Liver (tissue), 9 donors: ENCODE measurements around the gene PRRC2A. TPM values are rescaled to one million over a fixed set of nuclear protein-coding genes. Genes with fewer than 3 reads are reported as not detected.

Source experiments
- DNase-seq: peaks from one replicate; pipeline ENCODE4 v3.0.0-alpha.2; 2017; ENCODE audit warnings: low spot score
- H3K27ac ChIP-seq, 2 donors: one replicate each; pipeline ENCODE4 v1.7.0; 2013; ENCODE audit warnings: inconsistent platforms in 2 of 2, low read length in 2 of 2, control low read depth in 1 of 2, low read depth in 1 of 2, mild to moderate bottlenecking in 1 of 2
- H3K27me3 ChIP-seq, 4 donors: one replicate each; pipeline versions ENCODE4 v1.6.1 to v1.7.0; 2013; ENCODE audit warnings: low read length in 3 of 4, inconsistent platforms in 1 of 4, mild to moderate bottlenecking in 1 of 4, moderate library complexity in 1 of 4; ENCODE audit not compliant: control insufficient read depth in 4 of 4, insufficient read depth in 4 of 4
- H3K36me3 ChIP-seq, 4 donors: one replicate each; pipeline versions ENCODE4 v1.6.1 to v1.7.0; 2013; ENCODE audit warnings: low read length in 3 of 4, mild to moderate bottlenecking in 3 of 4, low read depth in 1 of 4, moderate library complexity in 1 of 4; ENCODE audit not compliant: control insufficient read depth in 4 of 4, insufficient read depth in 3 of 4
- H3K4me1 ChIP-seq, 4 donors: one replicate each; pipeline versions ENCODE4 v1.6.1 to v1.7.0; 2013; ENCODE audit warnings: low read length in 3 of 4, mild to moderate bottlenecking in 3 of 4, moderate library complexity in 1 of 4; ENCODE audit not compliant: control insufficient read depth in 4 of 4, insufficient read depth in 4 of 4
- H3K4me3 ChIP-seq, 3 donors: one replicate each; pipeline versions ENCODE4 v1.6.1 to v1.7.0; 2013; ENCODE audit warnings: low read length in 3 of 3, control low read depth in 1 of 3, low read depth in 1 of 3, mild to moderate bottlenecking in 1 of 3
- H3K9ac ChIP-seq, 2 donors: one replicate each; pipeline ENCODE4 v1.7.0; 2013; ENCODE audit warnings: low read length in 2 of 2, mild to moderate bottlenecking in 2 of 2, moderate library complexity in 2 of 2, control low read depth in 1 of 2, low read depth in 1 of 2
- H3K9me3 ChIP-seq, 4 donors: one replicate each; pipeline versions ENCODE4 v1.6.1 to v1.7.0; 2013; ENCODE audit warnings: low read length in 3 of 4; ENCODE audit not compliant: control insufficient read depth in 4 of 4
- FOXA1 ChIP-seq: IDR thresholded peaks from 2 replicates; pipeline ENCODE4 v1.6.1; 2016; ENCODE audit warnings: antibody characterized with exemption
- FOXA2 ChIP-seq: IDR thresholded peaks from 2 replicates; pipeline ENCODE4 v1.6.1; 2016; ENCODE audit warnings: antibody characterized with exemption
- HNF4A ChIP-seq, 2 donors: conservative IDR thresholded peaks; 2 replicates each; pipeline ENCODE4 v1.6.1; 2016; ENCODE audit warnings: antibody characterized with exemption in 2 of 2, mild to moderate bottlenecking in 2 of 2
- TAF1 ChIP-seq: conservative IDR thresholded peaks from 2 replicates; pipeline ENCODE4 v1.6.1; 2016; ENCODE audit warnings: antibody characterized with exemption, mild to moderate bottlenecking
- WGBS: extraction: QIAGEN DNeasy Blood & Tissue Kit; methylation state at CpG from one replicate; pipeline ENCODE4 v1.1.7; 2013; 5-methylcytosine and 5-hydroxymethylcytosine counted together
- polyA plus RNA-seq, 2 donors: library from polyadenylated mRNA; stranded (reverse) in 1 of 2; unstranded in 1 of 2; fragments of 200-250 nt in 1 of 2; fragments of >200 nt in 1 of 2; fragmentation: Nextera tagmentation in 1 of 2; extraction: Ambion mirVana in 1 of 2; gene quantifications; one replicate each; pipeline versions ENCODE4 v1.2.1 to v1.2.3, GENCODE V29; 2013 to 2015
- total RNA-seq, 2 donors: library from RNA; depleted of rRNA; stranded (reverse); fragments of >200 nt; gene quantifications; one replicate each; pipeline ENCODE4 v1.2.3, GENCODE V29; 2014
- TF ChIP-seq, protein P1 (sequence below): fragments of 150-350 bp; IDR thresholded peaks from 2 replicates; pipeline ENCODE4 v1.5.1; 2017; ENCODE audit warnings: improper control_type of control experiment, low read depth, low read length; ENCODE audit not compliant: missing input control
- TF ChIP-seq, protein P2 (sequence below): IDR thresholded peaks from 2 replicates; pipeline ENCODE4 v1.6.1; 2016; ENCODE audit warnings: antibody characterized with exemption
- TF ChIP-seq, protein P3 (sequence below): IDR thresholded peaks from 2 replicates; pipeline ENCODE4 v1.6.1; 2016; ENCODE audit warnings: antibody characterized with exemption
- donor health status: healthy.
- donor health status: healthy.
- donor health status: healthy.
- donor health status: healthy.
- donor health status: healthy.

PRRC2A gene
- total and polyA plus RNA-seq, 4 donors: 21.9 to 39.3 (median 29.5) TPM

DNA sequence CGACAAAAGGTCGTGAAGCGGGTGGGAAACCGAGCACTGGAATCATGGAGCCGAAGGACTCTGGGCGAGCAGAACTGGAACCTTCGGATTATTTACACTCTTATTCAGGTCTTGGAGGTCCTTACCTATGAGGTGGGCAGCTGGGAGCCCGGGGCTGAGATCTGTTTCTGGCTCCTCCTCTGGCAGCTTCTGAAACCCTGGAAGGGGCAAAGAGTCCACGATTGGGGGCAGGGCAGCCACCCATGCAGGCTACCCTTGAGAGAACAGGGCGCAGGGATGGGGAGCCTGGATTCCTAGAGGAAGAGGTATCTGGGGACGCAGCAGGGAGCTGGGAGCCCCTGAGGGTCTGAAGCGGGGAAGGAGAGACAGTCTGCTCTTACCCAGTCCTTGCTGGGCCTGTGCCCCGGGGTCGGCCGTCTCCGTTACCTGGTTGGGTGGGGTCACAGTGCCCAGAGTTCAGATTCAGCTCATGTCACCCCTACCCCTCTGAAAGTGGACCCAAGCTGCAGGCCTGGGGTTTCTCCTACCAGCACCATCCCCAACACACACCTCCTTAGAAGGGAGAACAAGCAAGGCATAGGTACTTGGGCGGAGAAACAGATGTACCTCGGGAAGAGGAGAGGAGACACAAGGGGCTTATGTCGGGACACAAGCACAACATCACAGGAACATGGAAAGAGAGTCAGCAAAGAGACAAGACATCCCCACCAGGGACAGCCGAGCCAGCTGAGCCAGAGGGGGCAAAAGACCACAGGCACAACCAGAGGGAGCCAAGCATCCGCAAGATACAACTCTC lies 38.9 kb upstream of the PRRC2A start:
- WGBS: 25% methylated on average over 21 of the region's 21 CpGs
- Histone ChIP-seq H3K9ac (peak overlapping the region; percentile 64 to 83), H3K4me3 (peak overlapping the region; percentile 74 to 80 (median 78)), H3K27ac (peak overlapping the region; percentile 63 to 73), H3K36me3 (no peaks in the 10 kb centered on the region), H3K4me1 (peaks cover 0 to 16% (median 6%) of the 10 kb centered on the region in 4 donors), H3K27me3 (no peaks in the 10 kb centered on the region), H3K9me3 (no peaks in the 10 kb centered on the region)
- TF ChIP-seq HNF4A (conservative IDR thresholded peaks at IDR 0.05) (peak in 1 of 2 donors; percentile 19), TAF1 (no peak)
- DNase-seq: no peak

DNA sequence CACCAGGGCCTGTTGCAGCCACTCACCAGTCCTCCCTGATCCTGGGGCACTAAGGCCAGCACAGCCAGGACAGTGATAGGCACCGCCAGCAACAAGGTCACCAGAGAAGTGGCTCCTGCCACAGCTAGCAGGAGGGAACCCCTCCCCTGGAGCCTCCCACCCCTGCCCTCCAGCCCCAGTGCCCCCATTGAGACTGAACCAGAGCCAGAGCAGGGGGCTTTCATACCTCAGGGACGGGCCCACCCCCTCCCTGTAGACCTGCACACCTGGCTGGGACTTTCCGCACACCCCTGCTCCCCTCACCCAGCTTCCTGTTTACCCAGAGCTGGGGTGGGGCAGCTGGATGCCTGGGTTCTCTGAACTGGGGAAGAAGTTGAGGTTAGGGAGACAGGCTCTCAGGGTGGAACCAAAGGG lies 38.3 kb upstream of the PRRC2A start, which contains the start of gene LTB:
Gene LTB (minus strand): TSS at position 195 of the 414 bp plus-strand sequence. CDS start 7 bp downstream, at position 188.
- peak within 1 kb of the TSS; percentile 64 to 83 for H3K9ac ChIP-seq
- peaks cover 0 to 16% (median 6%) of the 10 kb centered on the region in 4 donors for H3K4me1 ChIP-seq
- H3K36me3 ChIP-seq: no peaks in the 10 kb centered on the region
- DNase-seq: no peak
- no peaks in the 10 kb centered on the region for H3K9me3 ChIP-seq
- TF ChIP-seq, protein P1, sequence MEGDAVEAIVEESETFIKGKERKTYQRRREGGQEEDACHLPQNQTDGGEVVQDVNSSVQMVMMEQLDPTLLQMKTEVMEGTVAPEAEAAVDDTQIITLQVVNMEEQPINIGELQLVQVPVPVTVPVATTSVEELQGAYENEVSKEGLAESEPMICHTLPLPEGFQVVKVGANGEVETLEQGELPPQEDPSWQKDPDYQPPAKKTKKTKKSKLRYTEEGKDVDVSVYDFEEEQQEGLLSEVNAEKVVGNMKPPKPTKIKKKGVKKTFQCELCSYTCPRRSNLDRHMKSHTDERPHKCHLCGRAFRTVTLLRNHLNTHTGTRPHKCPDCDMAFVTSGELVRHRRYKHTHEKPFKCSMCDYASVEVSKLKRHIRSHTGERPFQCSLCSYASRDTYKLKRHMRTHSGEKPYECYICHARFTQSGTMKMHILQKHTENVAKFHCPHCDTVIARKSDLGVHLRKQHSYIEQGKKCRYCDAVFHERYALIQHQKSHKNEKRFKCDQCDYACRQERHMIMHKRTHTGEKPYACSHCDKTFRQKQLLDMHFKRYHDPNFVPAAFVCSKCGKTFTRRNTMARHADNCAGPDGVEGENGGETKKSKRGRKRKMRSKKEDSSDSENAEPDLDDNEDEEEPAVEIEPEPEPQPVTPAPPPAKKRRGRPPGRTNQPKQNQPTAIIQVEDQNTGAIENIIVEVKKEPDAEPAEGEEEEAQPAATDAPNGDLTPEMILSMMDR: no peak
- TF ChIP-seq, protein P2, sequence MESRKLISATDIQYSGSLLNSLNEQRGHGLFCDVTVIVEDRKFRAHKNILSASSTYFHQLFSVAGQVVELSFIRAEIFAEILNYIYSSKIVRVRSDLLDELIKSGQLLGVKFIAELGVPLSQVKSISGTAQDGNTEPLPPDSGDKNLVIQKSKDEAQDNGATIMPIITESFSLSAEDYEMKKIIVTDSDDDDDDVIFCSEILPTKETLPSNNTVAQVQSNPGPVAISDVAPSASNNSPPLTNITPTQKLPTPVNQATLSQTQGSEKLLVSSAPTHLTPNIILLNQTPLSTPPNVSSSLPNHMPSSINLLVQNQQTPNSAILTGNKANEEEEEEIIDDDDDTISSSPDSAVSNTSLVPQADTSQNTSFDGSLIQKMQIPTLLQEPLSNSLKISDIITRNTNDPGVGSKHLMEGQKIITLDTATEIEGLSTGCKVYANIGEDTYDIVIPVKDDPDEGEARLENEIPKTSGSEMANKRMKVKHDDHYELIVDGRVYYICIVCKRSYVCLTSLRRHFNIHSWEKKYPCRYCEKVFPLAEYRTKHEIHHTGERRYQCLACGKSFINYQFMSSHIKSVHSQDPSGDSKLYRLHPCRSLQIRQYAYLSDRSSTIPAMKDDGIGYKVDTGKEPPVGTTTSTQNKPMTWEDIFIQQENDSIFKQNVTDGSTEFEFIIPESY: no peak
- TF ChIP-seq, protein P3, sequence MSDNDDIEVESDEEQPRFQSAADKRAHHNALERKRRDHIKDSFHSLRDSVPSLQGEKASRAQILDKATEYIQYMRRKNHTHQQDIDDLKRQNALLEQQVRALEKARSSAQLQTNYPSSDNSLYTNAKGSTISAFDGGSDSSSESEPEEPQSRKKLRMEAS: no peak
- no peak for TF ChIP-seq TAF1
- no peaks in the 10 kb centered on the region for H3K27me3 ChIP-seq
- H3K4me3 ChIP-seq: peak within 1 kb of the TSS; percentile 74 to 80 (median 78)
- peak within 1 kb of the TSS; percentile 63 to 73 for H3K27ac ChIP-seq
- 59% methylated on average over 3 of the region's 3 CpGs for WGBS

DNA sequence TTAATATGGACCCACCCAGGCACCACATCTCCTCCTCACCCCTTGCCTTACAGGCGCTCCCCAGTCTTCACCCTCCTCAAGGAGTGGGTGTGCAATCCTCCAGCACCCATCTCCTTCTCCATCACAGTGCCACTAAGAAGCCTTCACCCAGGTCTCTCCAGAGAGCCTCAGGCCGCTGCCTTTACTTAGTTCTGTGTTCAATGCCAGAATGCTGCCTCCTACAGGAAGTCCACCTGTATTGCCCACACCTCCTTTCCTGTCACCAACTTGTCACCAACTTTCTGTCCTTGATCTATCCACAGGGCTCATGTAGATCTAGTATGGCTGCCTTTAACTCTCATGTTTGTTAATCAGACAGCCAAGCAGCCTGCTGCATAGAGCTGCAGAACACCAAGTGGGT lies 35.0 kb upstream of the PRRC2A start:
- DNase-seq: no peak
- peak overlapping the region in 1 of 2 donors; percentile 48 for H3K27ac ChIP-seq
- TF ChIP-seq FOXA1 (no peak), FOXA2 (no peak)
- TF ChIP-seq, protein P1: peak; percentile 11
- no peak overlapping the region for H3K4me3 ChIP-seq
- no peak overlapping the region for H3K9ac ChIP-seq
- H3K9me3 ChIP-seq: no peaks in the 10 kb centered on the region
- WGBS: 63% methylated on average over 2 of the region's 2 CpGs
- peaks cover 0 to 12% (median 6%) of the 10 kb centered on the region in 4 donors for H3K4me1 ChIP-seq
- H3K36me3 ChIP-seq: no peaks in the 10 kb centered on the region
- H3K27me3 ChIP-seq: no peaks in the 10 kb centered on the region
